ENCODE data around the gene TMF1.

Gene TMF1

DNA sequence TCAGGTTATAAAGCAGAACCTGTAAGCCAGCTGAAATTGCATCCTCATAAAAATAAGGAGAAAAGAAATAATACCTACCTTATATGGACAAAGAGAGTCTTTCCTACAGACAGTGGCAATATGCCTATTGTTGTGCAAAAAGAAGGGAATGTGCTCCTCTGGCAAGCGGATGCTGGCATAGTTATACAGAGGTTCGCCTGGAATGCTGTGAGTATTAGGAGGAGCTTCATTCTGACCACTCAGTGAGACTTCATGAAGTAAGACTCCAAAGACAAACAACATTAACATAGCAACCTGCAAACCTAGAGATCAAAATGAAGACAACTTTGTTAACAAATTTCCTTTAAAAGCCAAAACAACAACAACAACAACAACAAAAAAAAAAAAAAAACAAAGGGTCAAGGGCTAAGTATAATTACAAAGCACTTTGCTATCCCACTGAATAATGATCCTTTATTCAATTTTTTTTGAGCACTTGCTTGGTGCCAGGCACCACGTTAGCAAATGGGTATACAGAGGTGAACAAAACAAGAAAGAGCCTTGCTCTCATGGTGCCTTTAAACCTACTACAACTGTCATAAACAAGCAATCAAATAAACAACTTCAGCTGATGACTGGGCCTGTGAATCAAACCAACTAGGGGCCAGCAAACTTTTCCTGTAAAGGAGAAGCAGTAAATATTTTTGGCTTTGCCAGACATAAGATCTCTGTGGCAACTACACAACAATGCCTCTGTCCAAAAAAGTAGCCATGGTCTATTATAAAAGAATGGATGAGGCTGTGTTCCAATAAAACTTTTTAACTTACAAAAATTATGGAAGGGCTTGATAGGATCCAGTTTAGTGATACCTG, 42.3 kb downstream of the TMF1 start:
- peaks cover 27 to 33% (median 32%) of the 10 kb centered on the region in 3 donors for H3K36me3 ChIP-seq
- TF ChIP-seq, protein P1, sequence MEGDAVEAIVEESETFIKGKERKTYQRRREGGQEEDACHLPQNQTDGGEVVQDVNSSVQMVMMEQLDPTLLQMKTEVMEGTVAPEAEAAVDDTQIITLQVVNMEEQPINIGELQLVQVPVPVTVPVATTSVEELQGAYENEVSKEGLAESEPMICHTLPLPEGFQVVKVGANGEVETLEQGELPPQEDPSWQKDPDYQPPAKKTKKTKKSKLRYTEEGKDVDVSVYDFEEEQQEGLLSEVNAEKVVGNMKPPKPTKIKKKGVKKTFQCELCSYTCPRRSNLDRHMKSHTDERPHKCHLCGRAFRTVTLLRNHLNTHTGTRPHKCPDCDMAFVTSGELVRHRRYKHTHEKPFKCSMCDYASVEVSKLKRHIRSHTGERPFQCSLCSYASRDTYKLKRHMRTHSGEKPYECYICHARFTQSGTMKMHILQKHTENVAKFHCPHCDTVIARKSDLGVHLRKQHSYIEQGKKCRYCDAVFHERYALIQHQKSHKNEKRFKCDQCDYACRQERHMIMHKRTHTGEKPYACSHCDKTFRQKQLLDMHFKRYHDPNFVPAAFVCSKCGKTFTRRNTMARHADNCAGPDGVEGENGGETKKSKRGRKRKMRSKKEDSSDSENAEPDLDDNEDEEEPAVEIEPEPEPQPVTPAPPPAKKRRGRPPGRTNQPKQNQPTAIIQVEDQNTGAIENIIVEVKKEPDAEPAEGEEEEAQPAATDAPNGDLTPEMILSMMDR (IDR thresholded peaks at IDR 0.05), result no peak
- no peaks in the 10 kb centered on the region for H3K9me3 ChIP-seq
- H3K27me3 ChIP-seq, result no peaks in the 10 kb centered on the region
- DNase-seq, result peak in 1 of 2 donors; percentile 34
- H3K4me3 ChIP-seq, result peak overlapping the region; percentile 6 to 20
- H3K27ac ChIP-seq, result peak overlapping the region; percentile 99
- intact Hi-C loops (cut with DNase I; ENCODE audit: low total_unique reads), result loop anchor here (10.0 kb wide), 2 partner anchors 45 to 75 kb away; partner anchors contain the start of genes ARL6IP5, TMF1 and UBA3
- H3K4me1 ChIP-seq, result peaks cover 0 to 84% (median 41%) of the 10 kb centered on the region in 4 donors

DNA sequence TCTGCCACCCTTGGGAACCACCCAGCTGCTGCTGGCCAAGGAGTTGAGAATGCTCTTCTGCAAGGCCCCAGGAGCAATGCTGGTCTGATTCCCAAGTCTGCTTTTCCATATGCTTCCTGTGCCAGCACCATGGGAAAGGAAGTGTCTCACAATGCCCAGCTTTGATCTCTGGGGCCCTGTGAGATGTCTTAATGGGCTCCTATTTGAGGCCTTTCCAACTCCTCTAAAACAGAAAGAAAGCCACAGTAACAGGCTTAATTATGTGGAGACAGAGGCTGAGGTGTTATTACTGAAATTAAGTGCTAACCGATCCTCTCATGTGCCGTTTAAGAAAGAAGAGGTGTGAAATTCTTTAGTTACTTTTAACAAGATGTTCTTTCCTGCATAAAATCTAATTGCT, 43.2 kb downstream of the TMF1 start:
- DNase-seq, result no peak
- Histone ChIP-seq H3K4me3 (peak overlapping the region in 1 of 2 donors; percentile 20), H3K36me3 (peaks cover 29 to 39% (median 39%) of the 10 kb centered on the region in 3 donors)

DNA sequence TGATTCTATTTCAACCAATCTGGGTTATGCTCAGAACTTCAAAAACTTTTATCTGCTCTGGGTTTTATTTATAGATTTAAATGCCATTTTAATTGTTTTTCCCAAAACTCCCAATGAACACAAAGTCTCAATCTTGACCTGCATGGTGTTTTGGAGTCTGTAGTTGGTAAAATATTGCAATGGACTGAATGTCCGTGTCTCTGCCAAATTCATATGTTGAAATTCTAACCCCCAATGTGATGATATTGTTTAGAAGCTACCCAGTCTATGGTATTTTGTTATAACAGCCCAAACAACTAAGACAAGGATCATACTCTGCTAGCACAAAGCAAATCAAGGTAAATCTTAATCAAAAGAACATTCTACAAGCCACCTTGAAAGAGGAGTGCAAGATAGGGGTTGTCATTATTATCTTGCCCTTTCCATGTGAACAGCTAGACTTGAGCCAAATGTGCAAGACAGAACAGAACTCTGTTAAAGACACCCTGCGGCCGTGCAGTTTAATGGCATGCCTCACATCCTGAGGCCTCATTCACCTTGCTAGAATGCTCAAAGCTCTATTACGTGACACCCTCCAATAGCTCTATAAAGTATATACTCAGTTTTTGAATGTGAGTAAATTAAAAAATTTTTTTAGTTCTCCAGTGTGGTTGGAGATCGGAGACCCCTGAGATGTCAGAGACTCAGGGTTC, 46.2 kb downstream of the TMF1 start:
- TF ChIP-seq, protein P1 (IDR thresholded peaks at IDR 0.05), result no peak
- no peaks in the 10 kb centered on the region for H3K27me3 ChIP-seq
- peak overlapping the region; percentile 43 to 99 for H3K27ac ChIP-seq
- no peak overlapping the region for H3K4me3 ChIP-seq
- intact Hi-C loops (cut with DNase I; ENCODE audit: low total_unique reads), result loop anchor here (10.0 kb wide), 1 partner anchor 49 kb away; the partner anchor contains the start of gene TMF1
- peaks cover 54 to 70% (median 59%) of the 10 kb centered on the region in 3 donors for H3K36me3 ChIP-seq
- DNase-seq, result no peak
- no peaks in the 10 kb centered on the region for H3K9me3 ChIP-seq
- H3K4me1 ChIP-seq, result peaks cover 0 to 91% (median 33%) of the 10 kb centered on the region in 4 donors

More for the DNA sequence above, 43.2 kb downstream of the TMF1 start:
- TF ChIP-seq, protein P1 (IDR thresholded peaks at IDR 0.05), result no peak
- H3K27me3 ChIP-seq, result no peaks in the 10 kb centered on the region
- peaks cover 0 to 84% (median 41%) of the 10 kb centered on the region in 4 donors for H3K4me1 ChIP-seq
- peak overlapping the region; percentile 99 for H3K27ac ChIP-seq
- no peaks in the 10 kb centered on the region for H3K9me3 ChIP-seq
- intact Hi-C loops (cut with DNase I; ENCODE audit: low total_unique reads), result loop anchor here (10.0 kb wide), 1 partner anchor 46 kb away; the partner anchor contains the start of gene TMF1

DNA sequence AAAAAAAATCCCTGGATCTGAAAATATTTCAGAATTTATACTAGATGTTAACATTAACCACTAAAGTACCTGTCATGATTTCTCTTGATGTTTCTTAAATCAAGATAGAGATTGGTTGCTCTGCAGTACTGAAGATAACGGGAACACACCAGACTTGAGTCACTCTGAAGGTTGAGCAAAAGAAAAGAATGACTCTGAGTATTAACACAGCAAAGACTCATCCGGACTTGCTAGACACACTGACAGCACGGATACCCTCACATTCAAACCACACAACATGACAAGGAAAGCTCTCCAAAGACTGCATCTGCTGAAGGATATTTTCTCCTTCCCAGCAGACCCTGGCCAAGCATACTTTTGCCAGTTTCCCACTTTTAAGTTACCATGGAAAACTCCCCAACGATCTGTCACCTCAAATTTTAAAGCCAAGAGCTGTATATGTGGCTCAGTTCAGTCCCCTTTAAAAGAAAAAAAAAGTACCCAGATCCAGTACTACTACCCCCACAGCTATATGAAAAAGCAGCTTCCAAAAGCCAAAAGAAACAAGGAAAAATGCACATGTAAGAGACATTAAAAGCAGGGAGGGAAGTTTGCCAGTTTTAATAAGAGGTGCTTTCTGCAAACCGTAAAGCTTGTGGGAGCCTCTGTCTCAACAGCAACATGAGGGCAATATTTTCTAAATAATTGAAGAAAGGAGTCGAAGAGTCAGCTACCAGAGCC, 46.9 kb downstream of the TMF1 start:
- no peak for DNase-seq
- peaks cover 54 to 73% (median 59%) of the 10 kb centered on the region in 3 donors for H3K36me3 ChIP-seq
- intact Hi-C loops (cut with DNase I; ENCODE audit: low total_unique reads), result loop anchor here (10.0 kb wide), 1 partner anchor 50 kb away; the partner anchor contains the start of gene TMF1
- H3K27me3 ChIP-seq, result no peaks in the 10 kb centered on the region
- H3K27ac ChIP-seq, result peak overlapping the region; percentile 43 to 99
- peaks cover 0 to 88% (median 26%) of the 10 kb centered on the region in 4 donors for H3K4me1 ChIP-seq
- H3K4me3 ChIP-seq, result peak overlapping the region in 1 of 2 donors; percentile 6
- TF ChIP-seq, protein P1 (IDR thresholded peaks at IDR 0.05), result no peak
- H3K9me3 ChIP-seq, result no peaks in the 10 kb centered on the region

DNA sequence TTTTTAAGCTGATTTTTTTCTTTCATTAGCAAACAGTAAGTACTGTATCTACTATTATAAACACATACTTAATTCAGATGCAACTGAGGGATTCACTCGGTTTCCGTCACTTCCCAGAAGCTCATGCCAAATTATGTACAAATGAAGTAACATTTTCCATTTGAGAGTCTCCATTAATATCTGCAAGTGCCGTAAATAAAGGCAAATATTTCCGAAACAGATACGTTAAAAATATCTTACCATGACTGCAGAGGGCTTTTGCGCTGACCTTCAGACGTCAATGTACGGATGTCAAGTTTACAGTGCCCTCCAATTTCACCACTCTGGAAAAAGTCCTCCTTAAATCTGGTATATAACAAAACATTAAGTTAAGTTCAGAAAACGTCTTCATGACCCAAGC, 48.0 kb downstream of the TMF1 start:
- Histone ChIP-seq H3K36me3 (peaks cover 54 to 73% (median 58%) of the 10 kb centered on the region in 3 donors), H3K9me3 (no peaks in the 10 kb centered on the region), H3K27ac (peak overlapping the region in 1 of 2 donors; percentile 99), H3K4me3 (no peak overlapping the region), H3K27me3 (no peaks in the 10 kb centered on the region), H3K4me1 (peaks cover 0 to 88% (median 29%) of the 10 kb centered on the region in 4 donors)
- intact Hi-C loops (cut with DNase I; ENCODE audit: low total_unique reads), result loop anchor here (10.0 kb wide), 1 partner anchor 51 kb away; the partner anchor contains the start of gene TMF1
- DNase-seq, result no peak
- TF ChIP-seq, protein P1 (IDR thresholded peaks at IDR 0.05), result no peak

Measured in tibial artery (tissue), 4 donors.